K562 (cell line): ENCODE measurements around the gene ATP6V0A1. TPM values are rescaled to one million over a fixed set of nuclear protein-coding genes. Genes with fewer than 3 reads are reported as not detected.

Source experiments
- ETV6 ChIP-seq, 3 experiments: fragments of 150-350 bp in 1 of 3; sonication (generic) in 1 of 3; formaldehyde crosslinking in 1 of 3; IDR thresholded peaks; 2 replicates each; pipeline versions ENCODE4 v1.6.1 to v1.8.0; 2014 to 2022; ENCODE audit warnings: borderline replicate concordance in 2 of 3, low read depth in 2 of 3, antibody characterized with exemption in 1 of 3, low read length in 1 of 3, mild to moderate bottlenecking in 1 of 3, missing genetic modification reagents in 1 of 3
- NCOA2 ChIP-seq, 2 experiments: fragments of 450-650 bp; IDR thresholded peaks; 2 replicates each; pipeline ENCODE4 v1.6.1; 2018; ENCODE audit warnings: mild to moderate bottlenecking in 2 of 2, moderate library complexity in 1 of 2; ENCODE audit not compliant: partially characterized antibody in 2 of 2
- NKRF ChIP-seq: fragments of 450-650 bp; IDR thresholded peaks from 2 replicates; pipeline ENCODE4 v1.6.1; 2016; ENCODE audit warnings: borderline replicate concordance
- NR4A1 ChIP-seq, 2 experiments: fragments of 250-450 bp in 1 of 2; fragments of 450-650 bp in 1 of 2; sonication (Bioruptor Pico) in 1 of 2; IDR thresholded peaks; 2 replicates each; pipeline versions ENCODE4 v1.4.0 to v1.6.1; 2016 to 2020; ENCODE audit warnings: mild to moderate bottlenecking in 2 of 2, missing compliant biosample characterization in 1 of 2, missing genetic modification characterization in 1 of 2, moderate library complexity in 1 of 2
- SETDB1 ChIP-seq: IDR thresholded peaks from one replicate; pipeline ENCODE4 v1.6.1; 2012; ENCODE audit warnings: low read length, control low read depth, inconsistent platforms
- YY1 ChIP-seq, 3 experiments: IDR thresholded peaks; 2 replicates each; pipeline ENCODE4 v1.6.1; 2011; ENCODE audit warnings: low read length in 2 of 3, mild to moderate bottlenecking in 2 of 3, moderate library complexity in 2 of 3, borderline replicate concordance in 1 of 3, control low read depth in 1 of 3, low read depth in 1 of 3; ENCODE audit not compliant: insufficient read depth in 3 of 3, insufficient replicate concordance in 2 of 3, control insufficient read depth in 1 of 3, insufficient read length in 1 of 3; ENCODE audit errors: extremely low read depth in 1 of 3
- ZBTB43 ChIP-seq: sonication (generic); formaldehyde crosslinking; IDR thresholded peaks from 2 replicates; pipeline ENCODE4 v1.8.0; 2023; ENCODE audit warnings: mild to moderate bottlenecking, missing genetic modification reagents
- ZNF316 ChIP-seq: fragments of 450-650 bp; IDR thresholded peaks from 2 replicates; pipeline ENCODE4 v1.6.1; 2016
- polyA plus RNA-seq, 8 experiments: library from polyadenylated mRNA; depleted of rRNA in 4 of 8; stranded (reverse) in 5 of 8; unstranded in 3 of 8; fragments of >200 nt; fragmentation: Nextera tagmentation in 2 of 8; fragmentation: Illumina TruSeq in 1 of 8; extraction: Ambion mirVana in 2 of 8; extraction: Trizol in 1 of 8; gene quantifications; 2 replicates each; pipeline versions ENCODE4 v1.2.1 to v1.2.3, GENCODE V29; 2011 to 2014; ENCODE audit warnings: inconsistent platforms in 1 of 8, missing spikeins in 1 of 8
- total RNA-seq, 7 experiments: library from RNA; depleted of rRNA in 6 of 7; stranded (reverse); fragments of >200 nt in 6 of 7; fragmentation: Illumina TruSeq in 2 of 7; extraction: Trizol in 2 of 7; gene quantifications; 2 replicates each; pipeline versions ENCODE4 v1.2.1 to v1.2.3, GENCODE V29; 2011 to 2021; ENCODE audit warnings: low replicate concordance in 1 of 7
- TF ChIP-seq, protein P1 (sequence below), 2 experiments: fragments of 200-800 bp in 1 of 2; sonication (Bioruptor generic) in 1 of 2; sonication (generic) in 1 of 2; formaldehyde crosslinking in 1 of 2; IDR thresholded peaks in 1 of 2; conservative IDR thresholded peaks in 1 of 2; 2 replicates each; pipeline versions ENCODE4 v1.5.0 to v1.6.1; 2016 to 2020; ENCODE audit warnings: missing compliant biosample characterization in 1 of 2, missing genetic modification characterization in 1 of 2, missing genetic modification reagents in 1 of 2
- TF ChIP-seq, protein P2 (sequence below): fragments of 250-450 bp; sonication (Bioruptor Pico); IDR thresholded peaks from 2 replicates; pipeline ENCODE4 v1.8.0; 2021; ENCODE audit warnings: mild to moderate bottlenecking, moderate library complexity

Gene ATP6V0A1
- total and polyA plus RNA-seq, 9 of the 15 experiments (the other 6 are each of a cell fraction or from before 2014, with no cell fraction given), result 11.8 to 158 (median 75.5) TPM

DNA sequence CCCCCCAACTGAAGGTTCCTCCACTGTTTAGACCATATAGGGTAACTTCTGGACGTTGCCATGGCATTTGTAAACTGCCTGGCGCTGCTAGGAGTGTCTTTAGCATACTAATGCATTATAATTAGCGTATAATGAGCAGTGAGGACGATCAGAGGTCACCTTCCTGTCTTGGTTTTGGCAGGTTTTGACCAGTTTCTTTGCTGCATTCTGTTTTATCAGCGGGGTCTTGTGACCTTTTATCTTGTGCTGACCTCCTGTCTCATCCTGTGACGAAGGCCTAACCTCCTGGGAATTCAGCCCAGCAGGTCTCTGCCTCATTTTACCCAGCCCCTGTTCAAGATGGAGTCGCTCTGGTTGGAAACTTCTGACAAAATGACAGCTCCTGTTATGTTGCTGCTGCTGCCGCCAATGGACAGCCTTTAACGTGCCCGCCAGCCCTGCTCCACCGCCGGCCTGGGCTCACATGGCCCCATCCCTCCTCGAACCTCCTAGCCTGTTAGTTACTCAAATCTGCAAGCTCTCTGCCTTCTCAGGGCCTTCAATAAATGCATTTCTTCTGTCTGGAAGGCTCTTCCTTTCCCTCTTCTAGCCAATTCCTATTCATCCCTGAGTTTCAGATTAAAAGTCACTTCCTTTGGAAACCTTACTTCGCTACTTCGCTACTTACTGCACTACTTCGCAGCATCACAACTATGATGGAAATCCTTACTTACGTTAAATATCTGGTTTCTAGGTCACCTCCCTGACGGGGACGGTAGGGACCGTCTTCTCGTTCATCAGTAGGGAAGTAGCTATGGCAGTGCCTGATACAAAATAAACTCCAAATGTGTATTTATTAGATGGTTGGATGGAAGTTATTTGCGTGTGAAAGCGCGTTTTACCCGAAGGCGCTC lies 76.7 kb downstream of the ATP6V0A1 start (continued):
- TF ChIP-seq, protein P1, sequence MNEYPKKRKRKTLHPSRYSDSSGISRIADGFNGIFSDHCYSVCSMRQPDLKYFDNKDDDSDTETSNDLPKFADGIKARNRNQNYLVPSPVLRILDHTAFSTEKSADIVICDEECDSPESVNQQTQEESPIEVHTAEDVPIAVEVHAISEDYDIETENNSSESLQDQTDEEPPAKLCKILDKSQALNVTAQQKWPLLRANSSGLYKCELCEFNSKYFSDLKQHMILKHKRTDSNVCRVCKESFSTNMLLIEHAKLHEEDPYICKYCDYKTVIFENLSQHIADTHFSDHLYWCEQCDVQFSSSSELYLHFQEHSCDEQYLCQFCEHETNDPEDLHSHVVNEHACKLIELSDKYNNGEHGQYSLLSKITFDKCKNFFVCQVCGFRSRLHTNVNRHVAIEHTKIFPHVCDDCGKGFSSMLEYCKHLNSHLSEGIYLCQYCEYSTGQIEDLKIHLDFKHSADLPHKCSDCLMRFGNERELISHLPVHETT (CRISPR knock-in tag; conservative IDR thresholded peaks at IDR 0.05 in 1 of 2, IDR thresholded peaks at IDR 0.05 in 1 of 2), result peak in 1 of 2 experiments; percentile 96; a peak in 2 of 4 replicates
- no peak for TF ChIP-seq NCOA2 (IDR thresholded peaks at IDR 0.05; ENCODE audit: partially characterized antibody in 2 of 2)
- TF ChIP-seq ZBTB43, result no peak
- peak; percentile 99 for TF ChIP-seq NR4A1 (CRISPR knock-in tag; IDR thresholded peaks at IDR 0.05)
- TF ChIP-seq NR4A1 (tag; IDR thresholded peaks at IDR 0.05), result peak; percentile 99
- TF ChIP-seq YY1 (IDR thresholded peaks at IDR 0.05; ENCODE audit: borderline replicate concordance in 1 of 3, control insufficient read depth in 1 of 3, extremely low read depth in 1 of 3, insufficient read depth in 3 of 3, insufficient read length in 1 of 3, insufficient replicate concordance in 2 of 3, low read depth in 1 of 3, low read length in 2 of 3), result peak in 2 of 3 experiments; percentile 47 to 59
- no peak for TF ChIP-seq NKRF
- TF ChIP-seq, protein P2, sequence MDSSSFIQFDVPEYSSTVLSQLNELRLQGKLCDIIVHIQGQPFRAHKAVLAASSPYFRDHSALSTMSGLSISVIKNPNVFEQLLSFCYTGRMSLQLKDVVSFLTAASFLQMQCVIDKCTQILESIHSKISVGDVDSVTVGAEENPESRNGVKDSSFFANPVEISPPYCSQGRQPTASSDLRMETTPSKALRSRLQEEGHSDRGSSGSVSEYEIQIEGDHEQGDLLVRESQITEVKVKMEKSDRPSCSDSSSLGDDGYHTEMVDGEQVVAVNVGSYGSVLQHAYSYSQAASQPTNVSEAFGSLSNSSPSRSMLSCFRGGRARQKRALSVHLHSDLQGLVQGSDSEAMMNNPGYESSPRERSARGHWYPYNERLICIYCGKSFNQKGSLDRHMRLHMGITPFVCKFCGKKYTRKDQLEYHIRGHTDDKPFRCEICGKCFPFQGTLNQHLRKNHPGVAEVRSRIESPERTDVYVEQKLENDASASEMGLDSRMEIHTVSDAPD, result peak; percentile 80
- no peak for TF ChIP-seq ZNF316
- TF ChIP-seq ETV6 (IDR thresholded peaks at IDR 0.05; ENCODE audit: borderline replicate concordance in 1 of 2, low read depth in 2 of 2, low read length in 1 of 2), result no peak
- TF ChIP-seq ETV6 (CRISPR knock-in tag; IDR thresholded peaks at IDR 0.05; ENCODE audit: borderline replicate concordance), result no peak
- TF ChIP-seq SETDB1, result no peak
